Activated T-cell treated with anti-CD3 and anti-CD28 coated beads for 1 hour (primary cell): ENCODE data around the gene JAKMIP2.
"Not testable (repeated sequence)": the region's sequence is repeated elsewhere in the genome, so short reads cannot be mapped to it uniquely, and the experiment has no call there.

Source experiments
- DNase-seq: peaks from one replicate; pipeline ENCODE4 v3.0.0-alpha.2; 2020; ENCODE audit warnings: low read depth

The JAKMIP2 gene

DNA sequence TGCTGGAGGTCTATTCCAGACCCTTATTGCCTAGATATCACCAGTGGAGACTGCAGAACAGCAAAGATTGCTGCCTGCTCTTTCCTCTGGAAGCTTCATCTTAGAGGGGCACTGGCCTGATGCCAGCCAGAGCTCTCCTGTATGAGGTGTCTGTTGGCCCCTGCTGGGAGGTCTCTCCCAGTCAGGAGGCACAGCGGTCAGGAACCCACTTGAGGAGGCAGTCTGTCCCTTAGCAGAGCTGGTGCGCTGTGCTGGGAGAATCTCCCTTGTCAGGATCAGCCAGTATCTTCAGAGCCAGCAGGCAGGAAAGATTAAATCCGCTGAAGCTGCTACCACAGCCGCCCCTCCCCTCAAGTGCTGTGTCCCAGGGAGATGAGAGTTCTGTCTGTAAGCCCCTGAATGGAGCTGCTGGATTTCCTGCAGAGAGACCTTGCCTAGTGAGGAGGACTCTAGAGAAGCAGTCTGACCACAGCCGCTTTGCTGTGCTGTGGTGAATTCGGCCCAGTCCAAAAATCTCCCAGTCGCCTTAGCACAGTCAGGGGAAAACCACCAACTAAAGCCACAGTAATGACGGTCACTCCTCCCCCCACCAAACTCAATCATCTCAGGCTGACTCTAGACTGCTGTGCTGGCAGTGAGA lies 124.1 kb downstream of the JAKMIP2 start:
- no peak for DNase-seq

DNA sequence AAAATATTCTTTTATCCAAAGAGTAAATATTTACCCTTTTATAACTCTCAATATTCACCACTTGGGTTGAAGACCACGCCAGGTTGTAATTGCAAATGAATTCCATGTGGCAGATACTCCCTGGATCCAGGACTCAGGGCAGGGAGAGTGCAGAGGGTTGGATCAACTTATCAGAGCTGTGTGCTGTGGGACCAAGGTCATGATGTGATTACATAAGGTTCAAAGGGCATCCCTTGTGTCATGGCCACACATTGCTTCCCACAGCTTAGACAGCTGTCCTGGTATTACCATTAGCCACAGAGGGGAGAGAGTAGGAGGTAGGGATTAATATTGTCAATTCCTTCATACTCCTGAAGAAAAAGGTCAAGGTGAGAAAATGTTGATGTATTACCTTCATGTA lies 133.9 kb downstream of the JAKMIP2 start:
- DNase-seq: no peak

DNA sequence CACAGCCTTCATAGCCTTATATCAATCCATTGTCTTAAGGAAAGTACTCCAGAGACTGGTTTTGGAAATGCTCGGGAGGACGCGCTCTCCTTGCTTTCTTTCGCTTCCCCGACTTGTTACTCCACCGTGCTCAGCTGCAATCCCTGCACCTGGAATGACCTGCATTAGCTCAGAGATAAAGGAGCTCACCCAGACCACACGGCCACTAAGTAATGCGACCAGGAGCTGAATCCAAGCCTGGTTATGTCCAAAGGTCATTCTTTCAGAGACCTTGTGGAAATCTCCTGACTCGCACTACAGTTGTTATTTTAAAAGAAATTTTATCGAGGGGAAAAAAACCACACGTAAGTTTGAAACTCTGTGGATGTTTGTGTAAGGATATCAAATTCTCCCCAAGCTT lies 137.3 kb downstream of the JAKMIP2 start:
- DNase-seq: no peak

DNA sequence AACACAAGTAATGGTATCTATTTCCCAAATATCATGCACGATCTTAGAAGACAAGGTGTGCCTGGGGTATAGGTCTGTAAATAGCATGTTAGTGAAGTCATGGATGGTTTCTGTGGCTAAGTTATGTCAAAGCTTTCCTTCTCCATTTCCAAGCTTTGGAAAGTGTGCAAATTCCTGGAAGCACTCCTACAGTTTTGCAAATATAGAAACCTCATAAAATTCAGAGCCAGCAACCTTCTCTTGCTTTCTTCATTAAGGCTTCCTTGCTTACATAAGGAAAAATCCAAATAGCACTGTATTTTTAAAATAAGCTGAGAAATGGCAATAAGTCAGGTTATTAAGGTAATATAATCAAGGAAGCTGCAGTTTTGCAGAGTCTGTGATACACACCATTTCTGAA lies 138.1 kb downstream of the JAKMIP2 start:
- no peak for DNase-seq

DNA sequence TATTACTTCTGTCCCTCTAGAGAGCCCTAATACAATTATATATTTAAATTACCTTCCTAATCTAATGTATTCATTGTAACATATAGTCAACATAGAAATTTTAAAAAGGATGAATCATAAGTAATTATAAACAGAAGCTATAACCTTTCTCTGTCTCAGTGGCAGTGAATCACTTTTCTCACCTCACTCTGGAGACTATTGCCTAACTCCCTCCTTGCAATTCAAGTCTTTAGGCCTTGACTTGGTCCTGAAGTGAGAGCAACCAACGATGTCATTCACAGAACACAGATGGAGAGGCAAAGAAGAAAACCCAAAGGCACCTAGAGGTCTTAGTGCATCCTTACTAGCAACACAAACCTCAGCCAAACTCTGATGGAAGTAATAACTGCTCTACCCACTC lies 139.4 kb downstream of the JAKMIP2 start:
- DNase-seq: no peak

DNA sequence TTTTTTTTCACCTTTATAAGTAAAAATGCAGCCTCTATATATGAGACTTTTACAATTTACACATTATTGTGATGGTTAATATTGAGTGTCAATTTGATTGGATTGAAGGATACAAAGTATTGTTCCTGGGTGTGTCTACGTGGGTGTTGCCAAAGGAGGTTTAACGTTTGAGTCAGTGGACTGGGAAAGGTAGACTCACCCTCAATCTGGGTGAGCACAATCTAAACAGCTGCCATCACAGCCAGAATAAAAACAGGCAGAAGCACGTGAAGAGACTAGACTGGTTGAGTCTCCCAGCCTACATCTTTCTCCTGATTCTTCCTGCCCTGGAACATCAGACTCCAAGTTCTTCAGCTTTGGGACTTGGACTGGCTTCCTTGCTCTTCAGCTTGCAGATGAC lies 139.9 kb downstream of the JAKMIP2 start:
- no peak for DNase-seq

DNA sequence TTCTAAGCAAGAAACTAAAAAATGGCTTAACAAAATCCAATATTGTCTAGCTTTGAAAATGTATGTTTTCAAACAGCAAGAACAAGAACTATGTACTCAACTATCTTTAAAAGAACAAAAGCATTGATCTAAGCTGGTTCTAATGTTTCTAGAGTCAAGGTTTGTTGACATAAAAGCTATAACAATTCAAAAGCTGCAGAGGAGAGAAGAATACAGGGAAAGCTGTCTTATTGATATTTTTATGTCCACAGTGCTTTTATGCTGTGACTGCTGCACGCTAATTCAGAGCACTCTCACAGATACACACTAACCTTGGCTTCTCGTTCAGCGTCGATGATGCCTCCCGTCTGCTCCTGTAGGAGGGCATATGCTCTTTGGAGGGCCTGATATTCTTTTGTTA lies 143.2 kb downstream of the JAKMIP2 start:
- DNase-seq: no peak

DNA sequence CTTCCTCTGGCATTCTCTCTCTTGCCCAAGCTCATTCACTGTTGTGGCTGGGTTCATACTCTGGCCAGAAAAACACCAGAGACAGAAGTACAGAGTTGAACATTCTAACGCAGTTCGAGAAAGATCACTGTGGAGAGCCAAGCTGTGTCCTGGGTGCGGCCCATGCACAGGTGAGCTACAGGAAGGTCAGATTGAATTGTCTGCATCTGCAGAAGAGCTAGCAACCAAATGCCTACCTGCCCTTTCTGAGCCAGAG lies 145.9 kb downstream of the JAKMIP2 start:
- no peak for DNase-seq

DNA sequence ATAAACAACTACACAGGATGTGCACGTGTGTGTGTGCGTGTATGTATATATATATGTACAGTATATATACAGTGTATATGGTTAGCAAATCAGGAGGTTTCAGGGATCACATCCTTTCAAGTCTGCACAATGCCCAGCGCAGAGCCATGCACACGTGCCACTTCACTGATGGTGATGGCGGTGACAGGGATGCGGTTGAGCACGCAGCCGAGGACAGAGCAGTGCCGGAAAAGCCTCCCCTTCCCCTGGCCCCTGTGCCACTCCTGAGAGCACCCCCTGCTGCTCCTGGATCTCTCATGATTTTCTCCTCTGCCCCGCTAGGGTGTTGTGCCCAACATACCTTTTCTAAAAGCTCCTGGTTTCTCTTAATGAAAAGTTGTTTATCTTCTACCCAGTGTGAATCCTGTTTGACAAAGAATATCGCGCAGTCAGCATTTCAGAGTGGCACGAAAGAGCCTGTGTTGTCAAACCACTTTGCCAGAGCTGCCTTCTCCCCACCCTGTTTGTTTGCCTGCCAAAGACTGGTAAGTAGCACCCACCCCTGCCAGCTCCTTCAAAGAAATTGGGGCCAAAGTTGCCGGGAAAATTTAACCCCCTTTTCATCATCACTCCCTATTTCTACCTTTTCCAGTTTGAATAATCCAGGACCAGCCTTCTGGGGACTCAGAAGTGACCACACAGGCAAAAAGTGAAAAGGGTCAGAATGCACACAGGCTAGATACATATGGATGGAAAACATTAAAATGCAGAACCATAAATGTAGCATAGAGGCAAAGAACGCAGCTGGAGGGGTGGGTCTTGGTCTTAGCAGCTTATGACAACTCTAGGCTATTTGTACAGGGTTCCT lies 146.4 kb downstream of the JAKMIP2 start:
- no peak for DNase-seq

DNA sequence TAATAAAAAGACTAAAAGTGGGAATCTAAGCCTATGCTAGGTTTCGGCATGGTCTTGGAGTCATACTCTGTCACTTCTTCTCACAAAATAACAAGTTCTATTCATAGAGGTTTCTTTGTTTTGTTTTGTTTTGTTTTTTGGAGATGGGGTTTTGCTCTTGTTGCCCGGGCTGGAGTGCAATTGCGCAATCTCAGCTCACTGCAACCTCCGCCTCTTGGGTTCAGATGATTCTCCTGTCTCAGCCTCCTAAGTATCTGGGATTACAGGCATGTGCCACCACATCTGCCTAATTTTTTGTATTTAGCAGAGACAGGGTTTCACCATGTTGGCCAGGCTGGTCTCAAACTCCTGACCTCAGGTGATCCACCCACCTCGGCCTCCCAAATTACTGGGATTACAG lies 147.1 kb downstream of the JAKMIP2 start:
- DNase-seq: not testable (repeated sequence)

DNA sequence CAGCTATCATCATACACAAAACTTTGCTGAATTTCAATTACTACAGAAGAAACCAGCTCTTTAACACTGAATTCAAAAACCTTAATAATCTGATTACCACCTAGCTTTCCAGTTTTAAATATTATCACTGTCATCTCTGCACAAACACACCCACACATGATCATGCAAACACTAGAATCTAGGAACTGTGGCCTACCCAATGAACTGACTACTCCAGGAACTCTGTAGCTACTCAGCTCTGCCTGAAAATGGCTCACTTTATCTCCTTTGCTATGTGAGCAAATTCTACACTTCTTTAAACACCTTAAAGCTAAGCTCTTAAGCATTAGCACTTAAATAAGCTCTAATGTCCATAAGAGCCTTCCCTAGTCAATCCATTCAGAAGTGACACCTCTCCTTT lies 149.4 kb downstream of the JAKMIP2 start:
- DNase-seq: no peak

DNA sequence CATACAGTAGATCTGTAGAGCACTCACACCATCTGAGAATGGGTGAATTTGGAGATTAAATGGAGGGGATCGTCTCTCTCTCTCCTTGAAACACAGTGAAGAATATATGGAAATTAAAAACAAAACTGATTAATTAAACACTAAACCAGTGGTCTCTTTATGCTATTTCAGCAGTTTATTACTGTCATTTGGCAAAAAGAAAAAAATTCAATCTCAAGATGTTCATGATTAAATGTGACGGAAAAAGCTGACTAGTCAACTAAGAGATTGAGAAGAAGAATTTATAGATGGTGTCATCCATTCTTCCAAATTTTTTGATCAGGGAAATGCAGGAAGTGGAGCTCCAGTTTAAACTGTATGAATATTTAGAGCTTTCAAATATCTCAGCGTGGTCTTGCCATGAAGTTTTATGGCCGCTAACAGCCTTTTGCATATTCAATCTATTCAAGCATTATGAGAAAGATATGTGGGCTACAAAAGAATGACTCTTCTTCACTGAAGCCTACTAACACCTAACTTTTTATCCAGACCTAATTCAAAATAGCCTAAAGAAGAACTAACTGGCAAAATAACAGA lies 151.0 kb downstream of the JAKMIP2 start:
- DNase-seq: no peak

DNA sequence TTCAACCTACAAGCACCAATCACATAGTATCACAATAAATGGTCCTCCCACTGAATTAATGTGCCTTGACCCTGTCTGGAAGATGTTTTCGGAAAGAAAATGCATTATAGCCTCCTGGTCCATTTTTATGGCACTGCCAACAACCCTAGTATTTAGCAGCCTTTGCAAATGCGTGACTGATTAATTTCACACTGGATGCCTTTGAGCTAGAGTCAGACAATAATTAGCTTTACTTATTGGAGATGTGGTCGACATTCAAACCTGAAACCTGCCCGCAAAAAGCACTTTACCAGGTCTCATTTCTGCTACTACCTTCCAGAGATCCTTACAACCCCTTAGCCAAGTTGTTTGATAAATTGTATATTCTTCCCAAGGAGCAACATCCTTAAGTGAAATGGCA lies 153.3 kb downstream of the JAKMIP2 start:
- no peak for DNase-seq

DNA sequence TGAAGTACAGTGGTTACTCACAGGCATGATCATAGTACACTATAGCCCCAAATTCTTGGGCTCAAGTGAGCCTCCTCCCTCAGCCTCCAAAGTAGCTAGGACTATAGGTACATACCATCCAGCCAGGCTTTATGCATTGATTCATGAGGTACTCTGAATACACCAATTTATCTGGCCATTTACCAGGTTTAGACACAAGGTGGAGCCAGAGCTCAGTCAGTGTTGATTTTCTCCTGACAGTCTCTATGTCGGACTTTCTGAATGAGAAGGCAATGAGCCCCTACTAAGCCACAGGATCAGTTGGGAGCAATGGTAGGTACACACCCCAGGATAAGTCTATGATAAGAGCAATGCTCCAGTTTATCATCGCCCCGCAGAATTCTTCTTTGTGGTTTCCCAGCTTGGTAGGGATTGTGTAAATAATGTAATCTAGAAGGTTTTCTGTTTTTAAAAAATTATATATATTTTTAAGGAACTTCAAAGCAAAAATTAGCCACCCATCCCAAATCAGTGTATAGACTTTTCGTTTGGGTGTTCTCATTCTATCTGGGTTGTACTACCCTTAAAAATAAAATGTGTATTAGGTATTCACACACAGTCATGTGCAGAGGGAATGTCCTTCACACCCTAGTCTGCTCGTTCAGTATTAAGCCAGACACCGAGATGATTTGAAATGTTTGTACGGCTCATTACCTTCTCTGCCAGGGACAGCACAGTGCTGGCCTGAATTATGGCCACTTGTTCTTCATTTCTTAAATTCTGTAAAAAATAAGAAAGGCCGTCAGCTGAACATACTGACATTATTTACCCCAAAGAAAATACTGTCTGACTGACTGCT lies 154.3 kb downstream of the JAKMIP2 start:
- peak; percentile 2 for DNase-seq

DNA sequence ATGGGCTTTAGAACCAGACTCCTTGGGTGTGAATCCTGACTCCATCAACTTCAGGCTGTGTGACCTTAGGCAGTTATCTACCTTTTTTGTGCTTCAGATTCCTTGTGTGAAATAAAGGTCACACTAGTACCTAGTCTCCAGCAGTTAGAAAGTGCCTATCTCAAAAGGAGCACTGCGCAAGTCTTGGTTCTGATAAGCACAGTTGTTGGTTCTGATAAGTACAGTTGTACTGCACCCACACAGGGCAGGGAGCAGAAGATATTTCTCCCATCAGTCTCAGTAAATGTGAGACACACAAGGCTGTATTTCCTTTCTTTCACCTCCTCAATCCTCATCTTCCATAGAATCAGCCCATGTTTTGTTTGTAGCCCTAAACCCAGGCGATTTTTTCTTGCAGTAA lies 156.1 kb downstream of the JAKMIP2 start:
- no peak for DNase-seq

DNA sequence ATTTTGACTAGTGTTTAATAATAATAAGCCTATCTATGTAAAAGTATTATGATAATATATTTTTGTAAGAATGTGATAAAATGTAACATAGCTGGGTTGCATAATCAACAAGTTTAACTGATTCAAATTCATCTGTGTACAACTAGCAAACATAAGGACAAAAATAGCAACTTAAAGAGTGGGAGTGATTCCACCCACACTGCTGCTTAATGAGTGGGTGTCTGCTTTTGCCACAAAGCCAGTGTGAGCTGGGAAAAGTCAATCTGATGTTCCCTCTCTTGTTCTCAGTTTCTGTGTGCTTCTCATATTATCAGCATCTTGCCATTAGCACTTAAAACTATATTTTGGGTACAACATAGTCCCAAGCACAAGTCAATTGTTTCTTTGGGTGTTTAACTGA lies 161.5 kb downstream of the JAKMIP2 start:
- DNase-seq: no peak

DNA sequence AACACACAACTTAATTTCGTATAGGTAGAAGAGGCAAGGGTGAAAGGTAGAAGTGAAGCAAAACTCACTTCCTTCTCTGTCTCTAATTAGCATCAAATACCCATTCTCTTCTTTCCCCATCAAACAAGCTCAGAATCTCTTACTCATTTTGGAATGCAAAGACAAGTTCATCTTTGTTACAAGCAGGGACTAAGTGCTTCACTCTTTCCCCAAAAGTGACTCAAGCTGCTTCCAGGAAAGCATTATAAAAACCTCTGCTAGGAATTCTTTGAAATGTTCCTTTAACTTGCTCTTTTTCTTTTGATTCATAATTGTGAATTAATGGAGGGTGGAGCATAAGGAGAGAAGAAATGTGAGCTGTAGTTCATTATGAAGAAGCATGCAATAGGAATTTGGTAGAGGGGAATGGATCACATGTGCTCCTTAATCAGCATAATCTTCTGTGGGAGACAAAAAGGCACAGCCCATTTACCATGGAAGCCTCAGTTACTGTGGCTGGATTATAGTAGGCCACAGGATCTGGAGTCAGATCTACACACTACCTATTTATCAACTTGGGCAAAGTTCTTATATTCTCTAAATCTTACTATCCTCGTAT lies 163.1 kb downstream of the JAKMIP2 start:
- no peak for DNase-seq

DNA sequence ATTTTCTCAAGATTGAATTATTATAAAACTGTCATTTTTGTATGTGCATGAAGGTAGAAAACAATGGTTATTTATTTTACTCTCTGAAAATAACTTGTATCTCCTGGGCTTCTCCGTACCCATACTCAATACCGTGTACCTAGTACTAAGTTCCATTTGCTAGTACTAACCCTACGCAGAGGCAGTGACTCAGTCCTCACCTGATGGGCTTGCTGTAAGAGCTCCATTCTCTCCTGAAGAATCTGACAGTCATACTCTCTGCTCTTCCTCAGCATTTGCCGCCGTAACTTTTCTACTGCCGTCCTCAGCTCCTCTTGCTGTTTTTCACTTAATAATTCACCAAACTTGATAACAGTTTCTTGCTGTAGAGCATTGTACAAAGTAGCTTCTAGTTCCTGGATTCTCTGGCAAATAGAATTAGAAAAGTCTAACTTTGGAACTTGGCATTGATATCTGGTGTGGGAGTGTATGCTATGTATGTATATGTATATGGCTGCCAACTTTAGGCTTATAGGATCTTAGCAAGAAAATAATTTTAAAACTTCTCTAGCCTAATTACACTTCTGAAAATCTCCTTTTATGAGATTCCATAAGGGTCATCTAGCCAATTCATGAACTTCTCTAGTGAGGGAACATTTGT lies 164.7 kb downstream of the JAKMIP2 start:
- DNase-seq: no peak

DNA sequence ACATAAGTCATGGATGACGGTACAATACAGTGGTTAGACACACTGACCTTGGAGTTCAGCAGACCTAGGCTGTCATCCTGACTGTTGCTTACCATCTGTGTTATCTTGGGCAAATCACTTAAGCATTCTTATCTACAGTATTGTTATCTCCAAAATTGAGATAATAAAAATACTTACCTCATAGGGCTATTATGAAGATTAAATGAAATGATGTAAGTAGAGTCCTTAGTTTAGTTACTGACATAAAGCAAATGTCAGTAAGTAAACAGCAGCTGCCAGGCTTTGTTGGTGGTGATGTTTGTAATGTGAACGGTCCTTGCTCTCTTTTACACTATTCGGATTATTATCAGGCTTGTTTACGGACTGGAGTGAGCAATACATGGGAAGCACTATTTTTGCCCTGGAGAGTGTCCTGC lies 165.3 kb downstream of the JAKMIP2 start:
- DNase-seq: no peak

DNA sequence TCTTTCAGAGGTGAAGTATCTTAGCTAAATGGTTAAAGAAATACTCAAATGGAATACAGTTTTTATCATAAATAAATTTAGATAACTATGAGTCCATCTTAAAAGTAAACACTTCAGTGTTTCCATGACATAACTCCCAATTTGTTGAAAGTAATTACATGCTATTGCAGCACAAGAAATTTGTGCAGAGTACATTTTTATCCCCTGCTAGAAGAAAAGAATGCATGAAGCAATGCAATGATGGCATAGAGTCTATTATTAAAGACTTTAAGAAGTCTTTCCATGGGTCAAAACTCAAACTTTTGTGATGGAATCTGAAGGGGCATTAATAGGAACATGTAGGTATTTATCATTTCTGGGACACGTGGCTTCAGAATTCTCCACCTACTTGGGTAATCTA lies 166.1 kb downstream of the JAKMIP2 start:
- no peak for DNase-seq

DNA sequence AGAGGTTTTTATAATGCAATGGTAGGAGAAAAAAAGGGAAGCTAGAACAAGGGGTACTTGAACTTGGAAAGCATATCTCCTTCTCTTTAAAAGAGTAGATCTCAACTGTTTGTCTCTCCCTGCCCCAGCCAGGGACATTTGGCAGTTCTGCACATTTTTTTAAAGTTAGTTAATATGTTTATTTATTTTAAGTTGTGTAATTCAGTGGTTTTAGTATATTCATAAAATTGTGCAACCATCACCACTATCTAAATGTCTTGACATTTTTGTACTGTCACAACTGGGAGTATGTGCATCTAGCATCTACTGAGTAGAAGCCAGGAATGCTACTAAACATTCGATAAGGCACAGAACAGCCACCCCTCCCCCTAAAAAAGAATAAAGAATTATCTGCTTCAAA lies 169.2 kb downstream of the JAKMIP2 start:
- DNase-seq: no peak

DNA sequence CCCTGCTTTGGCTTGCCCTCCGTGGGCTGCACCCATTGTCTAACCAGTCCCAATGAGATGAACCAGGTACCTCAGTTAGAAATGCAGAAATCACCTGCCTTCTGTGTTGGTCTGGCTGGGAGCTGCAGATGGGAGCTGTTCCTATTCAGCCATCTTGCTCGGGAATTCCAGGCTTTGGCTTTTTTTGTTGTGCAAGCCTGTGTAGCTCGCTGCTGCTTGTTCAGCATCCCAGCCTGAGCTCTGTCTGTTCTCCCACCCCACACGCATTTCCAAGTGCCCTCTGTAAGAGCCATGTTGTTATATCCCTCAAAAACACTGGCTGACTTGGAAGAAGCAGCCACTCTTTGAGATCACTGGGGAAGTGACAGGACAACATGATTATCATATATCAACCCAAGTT lies 171.0 kb downstream of the JAKMIP2 start:
- no peak for DNase-seq
